Measurements from ENCODE around the gene ZNF488. TPM values are rescaled to one million over a fixed set of nuclear protein-coding genes. Genes with fewer than 3 reads are reported as not detected.

ZNF488 gene
- total RNA-seq, 4 donors from 2014 or later = 0.59 to 1.1 (median 1.0) TPM; not detected in 1

GRCh38 chr10:47323636-47324296 lies 60.3 kb downstream of the ZNF488 start:
- no peak overlapping the region for H3K27ac ChIP-seq
- WGBS, 2 donors = 59 to 61% methylated on average over 5 of the region's 5 CpGs
- no peaks in the 10 kb centered on the region for H3K4me1 ChIP-seq
- DNase-seq (ENCODE audit: low spot score in 2 of 2) = no peak
- H3K27me3 ChIP-seq = no peaks in the 10 kb centered on the region
- no peak overlapping the region for H3K4me3 ChIP-seq
- no peaks in the 10 kb centered on the region for H3K36me3 ChIP-seq
- no peaks in the 10 kb centered on the region for H3K9me3 ChIP-seq
- TF ChIP-seq EP300 (IDR thresholded peaks at IDR 0.05) = no peak
- TF ChIP-seq CTCF (IDR thresholded peaks at IDR 0.05) = no peak
- no peak for TF ChIP-seq POLR2A (IDR thresholded peaks at IDR 0.05)

DNA sequence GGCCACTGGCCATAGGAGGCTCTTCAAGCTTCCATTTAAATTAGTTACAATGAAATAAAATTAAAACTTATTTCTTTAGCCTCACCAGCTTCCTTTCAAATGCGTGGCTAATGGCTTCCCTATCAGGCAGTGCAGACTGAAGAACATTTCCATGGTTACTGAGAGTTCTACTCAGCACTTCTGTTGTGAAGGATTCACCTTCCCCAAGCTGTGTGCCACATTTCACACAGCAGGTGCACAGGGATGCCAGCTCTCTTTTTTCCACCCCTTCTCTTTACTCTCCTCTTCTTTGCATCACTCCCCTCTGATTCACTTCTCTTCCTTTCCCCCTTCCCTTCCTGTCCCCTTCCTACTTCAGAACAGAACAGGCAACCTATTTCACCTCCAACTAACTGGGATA lies 61.0 kb downstream of the ZNF488 start:
- no peak for TF ChIP-seq POLR2A (IDR thresholded peaks at IDR 0.05)
- H3K4me3 ChIP-seq = no peak overlapping the region
- no peaks in the 10 kb centered on the region for H3K4me1 ChIP-seq
- no peaks in the 10 kb centered on the region for H3K36me3 ChIP-seq
- no peaks in the 10 kb centered on the region for H3K9me3 ChIP-seq
- no peaks in the 10 kb centered on the region for H3K27me3 ChIP-seq
- no peak overlapping the region for H3K27ac ChIP-seq
- 63 to 65% methylated on average over 1 of the region's 1 CpG for WGBS, 2 donors
- DNase-seq (ENCODE audit: low spot score in 2 of 2) = no peak

GRCh38 chr10:47322300-47323061 lies 61.6 kb downstream of the ZNF488 start, which contains the start of gene GDF2:
GDF2 (plus strand) TSS chr10:47322454; CDS start chr10:47322669, 215 bp downstream.
- no peaks in the 10 kb centered on the region for H3K36me3 ChIP-seq
- WGBS, 2 donors = 86 to 87% methylated on average over 22 to 35 of the region's 35 CpGs
- no peaks in the 10 kb centered on the region for H3K27me3 ChIP-seq
- H3K9me3 ChIP-seq = no peaks in the 10 kb centered on the region
- H3K4me1 ChIP-seq = no peaks in the 10 kb centered on the region
- H3K27ac ChIP-seq = no peak within 1 kb of the TSS
- no peak for DNase-seq (ENCODE audit: low spot score in 2 of 2)
- no peak within 1 kb of the TSS for H3K4me3 ChIP-seq
- TF ChIP-seq CTCF (IDR thresholded peaks at IDR 0.05) = no peak
- no peak for TF ChIP-seq EP300 (IDR thresholded peaks at IDR 0.05)
- no peak for TF ChIP-seq POLR2A (IDR thresholded peaks at IDR 0.05)

- WGBS, 2 donors = 84 to 91% methylated on average over 8 of the region's 8 CpGs
- no peaks in the 10 kb centered on the region for H3K9me3 ChIP-seq
- H3K27ac ChIP-seq = no peak overlapping the region
- no peak overlapping the region for H3K4me3 ChIP-seq
- no peaks in the 10 kb centered on the region for H3K4me1 ChIP-seq
- no peak for DNase-seq (ENCODE audit: low spot score in 2 of 2)
- TF ChIP-seq CTCF (IDR thresholded peaks at IDR 0.05) (no peak), POLR2A (IDR thresholded peaks at IDR 0.05) (no peak), EP300 (IDR thresholded peaks at IDR 0.05) (no peak)
- H3K36me3 ChIP-seq = no peaks in the 10 kb centered on the region
- no peaks in the 10 kb centered on the region for H3K27me3 ChIP-seq
These were observed 62.4 kb downstream of the ZNF488 start for GRCh38 chr10:47321521-47322195.

- 66 to 67% methylated on average over 6 of the region's 6 CpGs for WGBS, 2 donors
- Histone ChIP-seq H3K9me3 (no peaks in the 10 kb centered on the region), H3K36me3 (no peaks in the 10 kb centered on the region), H3K4me1 (no peaks in the 10 kb centered on the region), H3K4me3 (no peak overlapping the region), H3K27me3 (no peaks in the 10 kb centered on the region), H3K27ac (no peak overlapping the region)
- TF ChIP-seq EP300 (IDR thresholded peaks at IDR 0.05) (no peak), CTCF (IDR thresholded peaks at IDR 0.05) (no peak), POLR2A (IDR thresholded peaks at IDR 0.05) (no peak)
- no peak for DNase-seq (ENCODE audit: low spot score in 2 of 2)
These were observed 63.3 kb downstream of the ZNF488 start for GRCh38 chr10:47320812-47321211.

All from tibial nerve (tissue), 4 donors.